Stimulated activated CD8-positive, alpha-beta memory T cell treated with anti-CD3 and anti-CD28 coated beads, Interleukin-15, amount 100 ng/mL, for 1 hour (primary cell): Measurements from ENCODE around the gene CADM4.
"Not testable (repeated sequence)": the region's sequence is repeated elsewhere in the genome, so short reads cannot be mapped to it uniquely, and the experiment has no call there.

Experiments used
- DNase-seq: peaks from one replicate; pipeline ENCODE4 v3.0.0-alpha.2; 2020; ENCODE audit warnings: low read depth

Gene CADM4

GRCh38 chr19:43639519-43640423 lies at the start of gene CADM4:
CADM4 (minus strand) TSS chr19:43639850; CDS start chr19:43639790, 60 bp downstream.
- no peak for DNase-seq

- DNase-seq = no peak
Observed at GRCh38 chr19:43688059-43688701, 48.5 kb upstream of the CADM4 start.

- no peak for DNase-seq
Observed at GRCh38 chr19:43687660-43687997, 48.0 kb upstream of the CADM4 start.

- no peak for DNase-seq
Observed at GRCh38 chr19:43684326-43684725, 44.7 kb upstream of the CADM4 start.

GRCh38 chr19:43683905-43684304 lies 44.3 kb upstream of the CADM4 start:
- no peak for DNase-seq

- no peak for DNase-seq
Observed at GRCh38 chr19:43682824-43683661, 43.4 kb upstream of the CADM4 start.

GRCh38 chr19:43682269-43682668 lies 42.6 kb upstream of the CADM4 start:
- DNase-seq = not testable (repeated sequence)

- no peak for DNase-seq
Observed at GRCh38 chr19:43681821-43682220, 42.2 kb upstream of the CADM4 start.

- no peak for DNase-seq
Observed at GRCh38 chr19:43678512-43679261, 39.0 kb upstream of the CADM4 start.

- DNase-seq = no peak
Observed at GRCh38 chr19:43675906-43676305, 36.3 kb upstream of the CADM4 start.

- DNase-seq = no peak
Observed at GRCh38 chr19:43675269-43675879, 35.7 kb upstream of the CADM4 start.

- DNase-seq = no peak
Observed at GRCh38 chr19:43674596-43674995, 34.9 kb upstream of the CADM4 start.

GRCh38 chr19:43674183-43674582 lies 34.5 kb upstream of the CADM4 start:
- no peak for DNase-seq

GRCh38 chr19:43673637-43674036 lies 34.0 kb upstream of the CADM4 start:
- no peak for DNase-seq

- DNase-seq = no peak
Observed at GRCh38 chr19:43672061-43672679, 32.5 kb upstream of the CADM4 start.

GRCh38 chr19:43668406-43669109 lies 28.9 kb upstream of the CADM4 start:
- peak; percentile 89 for DNase-seq

- no peak for DNase-seq
Observed at GRCh38 chr19:43667876-43668405, 28.3 kb upstream of the CADM4 start.

- DNase-seq = no peak
Observed at GRCh38 chr19:43667126-43667875, 27.7 kb upstream of the CADM4 start.

- DNase-seq = no peak
Observed at GRCh38 chr19:43664018-43664417, 24.4 kb upstream of the CADM4 start.
